SU-DHL-6 (cell line): Measurements from ENCODE around the gene USB1.

ENCODE experiments used
- H2AFZ ChIP-seq: fragments of 200-600 bp; sonication (generic); 2 replicates; pipeline ENCODE4 v1.6.1; 2014; ENCODE audit warnings: low read depth, mild to moderate bottlenecking, moderate library complexity, mixed read lengths, antibody characterized with exemption, low read length; ENCODE audit not compliant: severe bottlenecking
- H3F3A ChIP-seq: fragments of 200-600 bp; shearing (Covaris generic); 2 replicates; pipeline ENCODE4 v1.6.0; 2016; ENCODE audit warnings: antibody characterized with exemption, mild to moderate bottlenecking; ENCODE audit not compliant: insufficient read depth
- H3K27ac ChIP-seq: fragments of 200-600 bp; sonication (generic); 2 replicates; pipeline ENCODE4 v1.5.1; 2016; ENCODE audit warnings: low read depth, mild to moderate bottlenecking, low read length, moderate library complexity, mixed read lengths
- H3K27me3 ChIP-seq: fragments of 200-600 bp; sonication (generic), shearing (Covaris generic); 2 replicates; pipeline ENCODE4 v1.6.0; 2014; ENCODE audit warnings: mild to moderate bottlenecking, low read length
- H3K36me3 ChIP-seq: fragments of 200-600 bp; sonication (generic); 2 replicates; pipeline ENCODE4 v1.6.1; 2014; ENCODE audit warnings: mild to moderate bottlenecking, low read length, mixed read lengths
- H3K4me2 ChIP-seq: fragments of 300-600, 200-600 bp; shearing (Covaris generic), sonication (generic); 2 replicates; pipeline ENCODE4 v1.6.0; 2014; ENCODE audit warnings: low read length, low read depth, mild to moderate bottlenecking; ENCODE audit not compliant: poor library complexity, severe bottlenecking
- H3K4me3 ChIP-seq: fragments of 200-600 bp; sonication (generic); 2 replicates; pipeline ENCODE4 v1.5.1; 2014; ENCODE audit warnings: antibody characterized with exemption, low read length, mild to moderate bottlenecking, mixed read lengths; ENCODE audit not compliant: insufficient read depth, poor library complexity, severe bottlenecking
- H3K79me2 ChIP-seq: fragments of 200-600 bp; sonication (generic); 2 replicates; pipeline ENCODE4 v1.6.1; 2014; ENCODE audit warnings: mild to moderate bottlenecking, low read length, moderate library complexity; ENCODE audit not compliant: insufficient read depth
- H3K9ac ChIP-seq: fragments of 200-600 bp; sonication (generic); 2 replicates; pipeline ENCODE4 v1.7.0; 2014; ENCODE audit warnings: mild to moderate bottlenecking, low read length
- H3K9me2 ChIP-seq: fragments of 200-600 bp; sonication (generic); replicated peaks from 2 replicates; pipeline ENCODE4 v1.6.1; 2014; ENCODE audit warnings: low read length; ENCODE audit not compliant: insufficient read depth
- H3K9me3 ChIP-seq: fragments of 200-600 bp; sonication (generic); 2 replicates; pipeline ENCODE4 v1.6.1; 2014; ENCODE audit warnings: low read length, mixed read lengths; ENCODE audit not compliant: insufficient read depth
- H4K20me1 ChIP-seq: fragments of 200-600 bp; sonication (generic); 2 replicates; pipeline ENCODE4 v1.6.1; 2014; ENCODE audit warnings: low read depth, mild to moderate bottlenecking, antibody characterized with exemption, low read length, moderate library complexity, mixed read lengths
- EZH2phosphoT487 ChIP-seq: fragments of 200-600 bp; sonication (generic), shearing (Covaris generic); conservative IDR thresholded peaks from 2 replicates; pipeline ENCODE4 v1.6.1; 2018; ENCODE audit warnings: mild to moderate bottlenecking, antibody characterized with exemption, low read length, moderate library complexity, mixed read lengths
- TF ChIP-seq, protein P1 (sequence below): fragments of 200-600 bp; sonication (generic); IDR thresholded peaks from one replicate; pipeline ENCODE4 v1.5.1; 2017; ENCODE audit warnings: antibody characterized with exemption, mild to moderate bottlenecking, low read length, moderate library complexity; ENCODE audit not compliant: insufficient read depth, poor library complexity, severe bottlenecking

The USB1 gene

DNA sequence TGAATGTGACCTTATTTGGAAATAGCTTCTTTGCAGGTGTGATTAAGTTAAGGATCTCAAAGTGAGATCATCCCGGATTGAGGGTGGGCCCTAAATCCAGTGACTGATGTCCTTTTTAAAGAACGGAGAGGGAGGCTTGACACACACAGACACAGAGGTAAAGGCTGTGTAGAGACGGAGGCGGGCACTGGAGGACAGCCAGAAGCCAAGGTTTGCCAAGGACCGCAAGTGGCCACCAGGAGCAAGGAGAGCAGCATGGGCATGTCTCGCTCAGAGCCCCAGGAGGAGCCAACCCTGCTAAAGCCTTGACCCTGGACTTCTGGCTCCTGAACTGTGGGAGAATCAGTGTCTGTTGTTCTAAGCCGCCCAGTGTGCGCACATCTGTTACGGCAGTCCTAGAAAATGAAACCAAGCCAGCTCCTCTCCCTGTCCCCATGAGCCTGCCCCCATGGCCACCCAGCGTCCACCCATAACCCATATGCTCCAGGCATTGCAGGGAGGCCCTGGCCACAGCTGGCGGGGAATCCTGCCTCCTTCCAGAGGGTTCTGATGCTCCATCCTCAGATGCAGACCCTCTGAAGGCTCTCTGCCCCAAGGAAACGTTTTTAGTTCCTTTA, 45.5 kb upstream of the USB1 start:
- no peaks in the 10 kb centered on the region for H3K9me2 ChIP-seq
- no peak overlapping the region for H3K9ac ChIP-seq
- TF ChIP-seq EZH2phosphoT487: no peak
- TF ChIP-seq, protein P1, sequence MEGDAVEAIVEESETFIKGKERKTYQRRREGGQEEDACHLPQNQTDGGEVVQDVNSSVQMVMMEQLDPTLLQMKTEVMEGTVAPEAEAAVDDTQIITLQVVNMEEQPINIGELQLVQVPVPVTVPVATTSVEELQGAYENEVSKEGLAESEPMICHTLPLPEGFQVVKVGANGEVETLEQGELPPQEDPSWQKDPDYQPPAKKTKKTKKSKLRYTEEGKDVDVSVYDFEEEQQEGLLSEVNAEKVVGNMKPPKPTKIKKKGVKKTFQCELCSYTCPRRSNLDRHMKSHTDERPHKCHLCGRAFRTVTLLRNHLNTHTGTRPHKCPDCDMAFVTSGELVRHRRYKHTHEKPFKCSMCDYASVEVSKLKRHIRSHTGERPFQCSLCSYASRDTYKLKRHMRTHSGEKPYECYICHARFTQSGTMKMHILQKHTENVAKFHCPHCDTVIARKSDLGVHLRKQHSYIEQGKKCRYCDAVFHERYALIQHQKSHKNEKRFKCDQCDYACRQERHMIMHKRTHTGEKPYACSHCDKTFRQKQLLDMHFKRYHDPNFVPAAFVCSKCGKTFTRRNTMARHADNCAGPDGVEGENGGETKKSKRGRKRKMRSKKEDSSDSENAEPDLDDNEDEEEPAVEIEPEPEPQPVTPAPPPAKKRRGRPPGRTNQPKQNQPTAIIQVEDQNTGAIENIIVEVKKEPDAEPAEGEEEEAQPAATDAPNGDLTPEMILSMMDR: no peak
- H3K4me3 ChIP-seq: no peak overlapping the region
- H3K79me2 ChIP-seq: no peaks in the 10 kb centered on the region
- no peaks in the 10 kb centered on the region for H3F3A ChIP-seq
- no peak overlapping the region for H3K4me2 ChIP-seq
- H3K27me3 ChIP-seq: no peaks in the 10 kb centered on the region
- no peaks in the 10 kb centered on the region for H4K20me1 ChIP-seq
- H3K9me3 ChIP-seq: no peaks in the 10 kb centered on the region
- no peaks in the 10 kb centered on the region for H3K36me3 ChIP-seq
- H3K27ac ChIP-seq: no peak overlapping the region
- no peak overlapping the region for H2AFZ ChIP-seq

DNA sequence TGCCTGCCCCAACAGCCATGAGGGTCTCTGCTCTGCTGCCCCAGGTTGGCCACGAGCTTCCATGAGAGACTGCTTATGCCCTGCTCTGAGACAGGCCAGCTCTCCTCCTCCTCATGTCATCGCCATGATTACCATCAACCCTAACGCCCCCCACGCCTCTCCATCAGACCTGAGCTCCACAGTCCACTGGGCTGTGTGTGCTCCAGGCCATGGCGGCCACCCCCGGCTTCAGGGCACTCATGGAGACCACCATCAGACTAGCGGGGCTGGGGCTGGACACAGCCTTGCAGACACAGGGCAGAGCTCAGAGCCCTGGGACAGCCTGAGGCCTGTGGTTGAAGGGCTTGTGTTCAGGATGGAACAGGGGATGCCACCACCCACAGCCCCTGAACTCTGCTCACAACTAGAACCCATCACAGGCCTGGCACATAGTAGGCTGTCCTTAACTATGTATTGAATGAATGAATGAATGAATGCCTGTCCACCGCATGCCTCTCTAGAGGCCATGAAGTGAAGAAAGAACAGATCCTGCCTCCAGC, 44.9 kb upstream of the USB1 start:
- no peak overlapping the region for H3K27ac ChIP-seq
- H4K20me1 ChIP-seq: no peaks in the 10 kb centered on the region
- no peaks in the 10 kb centered on the region for H3K27me3 ChIP-seq
- H3K9me3 ChIP-seq: no peaks in the 10 kb centered on the region
- H3K4me2 ChIP-seq: no peak overlapping the region
- H3K36me3 ChIP-seq: no peaks in the 10 kb centered on the region
- TF ChIP-seq, protein P1: no peak
- TF ChIP-seq EZH2phosphoT487: no peak
- H3K9me2 ChIP-seq: no peaks in the 10 kb centered on the region
- no peak overlapping the region for H3K9ac ChIP-seq
- H3K4me3 ChIP-seq: no peak overlapping the region
- no peak overlapping the region for H2AFZ ChIP-seq
- H3F3A ChIP-seq: no peaks in the 10 kb centered on the region
- H3K79me2 ChIP-seq: no peaks in the 10 kb centered on the region

DNA sequence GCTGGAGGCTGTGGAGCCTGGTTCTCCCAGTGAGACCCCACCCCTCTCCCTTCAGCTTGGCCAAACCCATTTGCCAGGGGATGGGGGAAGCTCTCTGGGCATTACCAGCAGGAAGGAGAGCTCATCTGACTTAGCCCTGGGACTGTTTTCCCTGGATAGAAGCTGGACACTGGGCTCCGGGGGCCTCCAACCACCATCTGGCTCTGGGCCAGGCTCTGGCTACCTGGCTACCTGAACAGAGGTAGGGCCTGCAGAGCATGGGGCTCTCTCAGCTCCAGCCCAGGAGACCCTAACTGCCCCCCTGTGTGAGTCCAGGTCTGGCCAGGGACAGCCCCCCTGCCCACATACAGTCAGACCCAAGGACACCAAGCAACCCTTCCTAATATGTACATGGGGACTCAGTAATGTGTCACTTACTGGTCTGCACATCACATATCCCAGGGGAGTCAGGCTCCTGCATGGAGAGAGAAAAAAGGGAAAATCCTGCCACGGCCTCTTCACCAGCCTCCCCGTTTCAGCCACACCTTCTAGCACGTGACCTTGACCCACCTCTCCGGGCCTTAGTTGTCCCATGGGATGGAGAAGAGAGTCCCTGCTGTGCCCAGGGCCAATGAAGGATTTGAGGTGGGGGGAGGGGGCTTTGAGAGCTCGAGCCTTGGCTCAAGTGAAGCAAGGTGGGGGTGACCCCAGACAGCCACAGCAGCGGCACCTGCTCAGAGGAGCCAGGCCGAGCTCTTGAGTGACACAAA, 44.1 kb upstream of the USB1 start:
- no peak overlapping the region for H2AFZ ChIP-seq
- no peak overlapping the region for H3K4me3 ChIP-seq
- no peaks in the 10 kb centered on the region for H3K9me3 ChIP-seq
- no peak overlapping the region for H3K27ac ChIP-seq
- H4K20me1 ChIP-seq: no peaks in the 10 kb centered on the region
- no peaks in the 10 kb centered on the region for H3K9me2 ChIP-seq
- no peaks in the 10 kb centered on the region for H3K27me3 ChIP-seq
- no peaks in the 10 kb centered on the region for H3K36me3 ChIP-seq
- H3F3A ChIP-seq: no peaks in the 10 kb centered on the region
- H3K9ac ChIP-seq: no peak overlapping the region
- TF ChIP-seq, protein P1: no peak
- TF ChIP-seq EZH2phosphoT487: no peak
- no peak overlapping the region for H3K4me2 ChIP-seq
- H3K79me2 ChIP-seq: no peaks in the 10 kb centered on the region
